Astrocyte of the spinal cord (primary cell): ENCODE measurements around the gene RPUSD4.

Experiments
- DNase-seq: peaks from one replicate; pipeline ENCODE4 v3.0.0; 2011; ENCODE audit warnings: low read depth, low spot score
- H3K4me3 ChIP-seq: 2 replicates; pipeline ENCODE4 v1.5.1; 2011; ENCODE audit warnings: low read depth, mild to moderate bottlenecking, low read length, moderate library complexity
- CTCF ChIP-seq: IDR thresholded peaks from 2 replicates; pipeline ENCODE4 v1.5.1; 2012; ENCODE audit warnings: low read depth, mild to moderate bottlenecking, low read length, inconsistent platforms
- in situ Hi-C: cut with HindIII; loops from 2 replicates; pipeline ENCODE4 v1.10.0; 2017; ENCODE audit warnings: low sequenced_read_pairs

The RPUSD4 gene

GRCh38 chr11:126253265-126253664 lies 41.8 kb upstream of the RPUSD4 start:
- no peak for TF ChIP-seq CTCF
- DNase-seq: no peak
- H3K4me3 ChIP-seq: no peak overlapping the region
- in situ Hi-C loops: no loop called here

GRCh38 chr11:126246636-126247035 lies 35.2 kb upstream of the RPUSD4 start:
- no peak overlapping the region for H3K4me3 ChIP-seq
- in situ Hi-C loops: no loop called here
- no peak for DNase-seq
- no peak for TF ChIP-seq CTCF

- no peak for TF ChIP-seq CTCF
- no peak overlapping the region for H3K4me3 ChIP-seq
- DNase-seq: no peak
- in situ Hi-C loops: no loop called here
Measured at GRCh38 chr11:126233391-126233790, 21.9 kb upstream of the RPUSD4 start.

- in situ Hi-C loops: no loop called here
- no peak for TF ChIP-seq CTCF
- no peak overlapping the region for H3K4me3 ChIP-seq
- no peak for DNase-seq
Measured at GRCh38 chr11:126232683-126233082, 21.2 kb upstream of the RPUSD4 start.

- TF ChIP-seq CTCF: no peak
- DNase-seq: peak; percentile 31
- in situ Hi-C loops: no loop called here
- no peak overlapping the region for H3K4me3 ChIP-seq
Measured at GRCh38 chr11:126231725-126232459, 20.4 kb upstream of the RPUSD4 start.

GRCh38 chr11:126229858-126230540 lies 18.5 kb upstream of the RPUSD4 start:
- peak; percentile 14 for DNase-seq
- no peak for TF ChIP-seq CTCF
- in situ Hi-C loops: no loop called here
- H3K4me3 ChIP-seq: no peak overlapping the region
